GM19193 (cell line): Measurements from ENCODE around the gene DLX3.

Experiments
- POLR2A ChIP-seq: IDR thresholded peaks from 4 replicates; pipeline ENCODE4 v1.6.1; 2011; ENCODE audit not compliant: insufficient read depth, insufficient read length; ENCODE audit errors: extremely low read depth

DLX3 gene

GRCh38 chr17:50027881-50028735, 33.1 kb upstream of the DLX3 start:
- TF ChIP-seq POLR2A = no peak

- TF ChIP-seq POLR2A = no peak
Measured at GRCh38 chr17:50027172-50027880, 32.3 kb upstream of the DLX3 start.

- TF ChIP-seq POLR2A = no peak
Measured at GRCh38 chr17:50026837-50027171, 31.8 kb upstream of the DLX3 start.

- no peak for TF ChIP-seq POLR2A
Measured at GRCh38 chr17:50026046-50026675, 31.1 kb upstream of the DLX3 start.

GRCh38 chr17:50024808-50025207, 29.8 kb upstream of the DLX3 start:
- TF ChIP-seq POLR2A = no peak

- no peak for TF ChIP-seq POLR2A
Measured at GRCh38 chr17:50023520-50023919, 28.5 kb upstream of the DLX3 start.

- TF ChIP-seq POLR2A = no peak
Measured at GRCh38 chr17:50022463-50023130, 27.6 kb upstream of the DLX3 start.

GRCh38 chr17:50021681-50022370, 26.8 kb upstream of the DLX3 start:
- no peak for TF ChIP-seq POLR2A

- no peak for TF ChIP-seq POLR2A
Measured at GRCh38 chr17:50020841-50021599, 26.0 kb upstream of the DLX3 start.

GRCh38 chr17:50018909-50019308, 23.9 kb upstream of the DLX3 start:
- no peak for TF ChIP-seq POLR2A

- TF ChIP-seq POLR2A = no peak
Measured at GRCh38 chr17:50015146-50015545, 20.1 kb upstream of the DLX3 start.

GRCh38 chr17:50014471-50015088, 19.6 kb upstream of the DLX3 start:
- no peak for TF ChIP-seq POLR2A

GRCh38 chr17:50013079-50013478, 18.1 kb upstream of the DLX3 start:
- no peak for TF ChIP-seq POLR2A
